Endothelial cell (in vitro differentiated cells): Measurements from ENCODE around the gene NRM. TPM values are rescaled to one million over a fixed set of nuclear protein-coding genes. Genes with fewer than 3 reads are reported as not detected.
A peak's percentile ranks its signal among the peaks of the same experiment; 100 is the strongest.

Experiments
- DNase-seq: peaks from one replicate; pipeline ENCODE4 v3.0.0; 2021; ENCODE audit warnings: low spot score
- H3K27ac Mint-ChIP-seq: one replicate; pipeline ENCODE4 v1.8.0; 2021; ENCODE audit warnings: mixed read lengths, inconsistent platforms; ENCODE audit not compliant: unreplicated experiment
- H3K27me3 Mint-ChIP-seq: one replicate; pipeline ENCODE4 v1.8.0; 2021; ENCODE audit warnings: mild to moderate bottlenecking, moderate library complexity, mixed read lengths, inconsistent platforms; ENCODE audit not compliant: unreplicated experiment
- H3K36me3 Mint-ChIP-seq: one replicate; pipeline ENCODE4 v1.8.0; 2021; ENCODE audit warnings: mild to moderate bottlenecking, low read depth, mixed read lengths, inconsistent platforms; ENCODE audit not compliant: unreplicated experiment
- H3K4me1 Mint-ChIP-seq: one replicate; pipeline ENCODE4 v1.8.0; 2021; ENCODE audit warnings: mild to moderate bottlenecking, mixed read lengths, inconsistent platforms; ENCODE audit not compliant: unreplicated experiment
- H3K4me3 Mint-ChIP-seq: one replicate; pipeline ENCODE4 v1.8.0; 2021; ENCODE audit warnings: mild to moderate bottlenecking, mixed read lengths, inconsistent platforms; ENCODE audit not compliant: unreplicated experiment
- H3K9me3 Mint-ChIP-seq: one replicate; pipeline ENCODE4 v1.8.0; 2021; ENCODE audit warnings: mixed read lengths, inconsistent platforms; ENCODE audit not compliant: unreplicated experiment
- CTCF ChIP-seq: fragments of 200-600 bp; sonication (generic); IDR thresholded peaks from one replicate; pipeline ENCODE4 v1.5.0; 2021; ENCODE audit warnings: antibody characterized with exemption; ENCODE audit not compliant: unreplicated experiment
- total RNA-seq: library from RNA; stranded (reverse); fragmentation: NEBNext Ultra II Directional; extraction: Animal tissue kit (Norgen Biotek cat#: 25700); gene quantifications from one replicate; pipeline ENCODE4 v1.2.1, GENCODE V29; 2021; ENCODE audit not compliant: unreplicated experiment

The NRM gene
- total RNA-seq, 1 donor from 2014 or later, result 26.0 TPM

DNA sequence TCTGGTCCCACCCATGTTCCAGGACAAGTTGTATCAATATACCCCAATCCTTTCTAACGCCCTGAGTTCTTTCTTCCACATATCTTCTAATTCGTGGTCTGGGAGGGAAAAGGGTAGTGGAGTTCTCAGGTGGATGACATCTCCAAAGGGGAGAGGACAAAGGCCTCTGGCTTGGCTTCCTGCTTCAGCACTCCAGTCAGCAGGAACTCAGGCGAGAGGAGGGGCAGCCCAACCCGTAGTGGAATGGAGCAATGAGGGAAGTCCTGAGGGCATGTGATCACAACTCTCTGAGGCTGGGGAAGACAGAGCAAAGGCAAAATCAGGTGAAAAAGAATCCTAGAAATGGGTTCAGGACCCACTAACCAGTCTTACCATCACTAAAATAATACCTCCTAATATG is 9.6 kb upstream of the NRM start:
- Mint-ChIP-seq H3K4me1 (peaks cover 5% of the 10 kb centered on the region), H3K4me3 (no peak overlapping the region), H3K9me3 (no peaks in the 10 kb centered on the region), H3K27ac (peak overlapping the region; percentile 96), H3K27me3 (peaks cover 5% of the 10 kb centered on the region), H3K36me3 (peaks cover 30% of the 10 kb centered on the region)
- no peak for TF ChIP-seq CTCF
- peak; percentile 58 for DNase-seq

DNA sequence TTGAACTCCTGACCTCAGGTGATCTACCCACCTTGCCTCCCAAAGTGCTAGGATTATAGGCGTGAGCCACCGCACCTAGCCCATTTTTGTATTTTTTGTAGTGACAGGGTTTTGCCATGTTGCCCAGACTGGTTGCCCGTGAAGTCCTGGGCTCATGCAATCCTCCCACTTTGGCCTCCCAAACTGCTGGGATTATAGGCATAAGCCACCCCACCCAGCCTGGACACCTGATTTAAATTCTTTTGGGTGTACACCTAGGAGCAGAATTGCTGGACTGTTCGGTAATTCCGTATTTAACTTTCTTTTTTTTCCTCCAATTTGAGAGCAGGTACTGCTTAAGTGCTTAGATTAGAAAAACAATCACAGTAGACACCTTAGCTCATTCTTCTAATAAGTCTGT is 5.6 kb upstream of the NRM start:
- no peak overlapping the region for H3K4me3 Mint-ChIP-seq

GRCh38 chr6:30691208-30691847 is 544 bp upstream of the NRM start:
- TF ChIP-seq CTCF, result no peak
- Mint-ChIP-seq H3K4me3 (peak overlapping the region; percentile 93), H3K9me3 (no peaks in the 10 kb centered on the region), H3K4me1 (peaks cover 31% of the 10 kb centered on the region), H3K27ac (peak overlapping the region; percentile 76), H3K36me3 (peaks cover 5% of the 10 kb centered on the region), H3K27me3 (peaks cover 7% of the 10 kb centered on the region)
- no peak for DNase-seq

More for the DNA sequence above, 5.6 kb upstream of the NRM start:
- no peak for DNase-seq
- H3K9me3 Mint-ChIP-seq, result no peaks in the 10 kb centered on the region
- H3K27ac Mint-ChIP-seq, result peak overlapping the region; percentile 57
- no peak for TF ChIP-seq CTCF
- H3K36me3 Mint-ChIP-seq, result no peaks in the 10 kb centered on the region
- H3K4me1 Mint-ChIP-seq, result peaks cover 8% of the 10 kb centered on the region
- H3K27me3 Mint-ChIP-seq, result peaks cover 1% of the 10 kb centered on the region

DNA sequence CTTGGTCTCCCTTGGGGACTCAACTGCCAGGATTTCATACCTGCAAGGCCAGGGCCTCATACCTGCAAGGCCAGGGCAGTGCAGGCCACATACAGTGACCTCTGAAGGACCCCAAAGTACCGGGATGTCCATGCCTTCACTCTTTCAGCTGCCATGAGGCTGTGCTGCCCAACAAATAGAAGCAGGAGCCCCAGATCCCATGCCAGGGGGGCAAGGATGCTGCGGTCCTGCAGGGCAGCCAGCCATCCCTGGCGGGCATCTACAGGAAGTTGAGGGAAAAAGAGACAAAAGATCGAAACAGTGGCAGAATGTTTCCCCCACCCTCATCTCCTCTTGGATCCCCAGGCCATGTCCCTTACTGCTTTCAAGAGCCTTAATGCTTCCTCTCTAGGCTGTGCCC is 799 bp downstream of the NRM start:
- no peak for TF ChIP-seq CTCF
- Mint-ChIP-seq H3K4me1 (peaks cover 42% of the 10 kb centered on the region), H3K4me3 (peak overlapping the region; percentile 94), H3K9me3 (no peaks in the 10 kb centered on the region), H3K27ac (peak overlapping the region; percentile 87), H3K27me3 (peaks cover 17% of the 10 kb centered on the region), H3K36me3 (peaks cover 17% of the 10 kb centered on the region)
- DNase-seq, result no peak

DNA sequence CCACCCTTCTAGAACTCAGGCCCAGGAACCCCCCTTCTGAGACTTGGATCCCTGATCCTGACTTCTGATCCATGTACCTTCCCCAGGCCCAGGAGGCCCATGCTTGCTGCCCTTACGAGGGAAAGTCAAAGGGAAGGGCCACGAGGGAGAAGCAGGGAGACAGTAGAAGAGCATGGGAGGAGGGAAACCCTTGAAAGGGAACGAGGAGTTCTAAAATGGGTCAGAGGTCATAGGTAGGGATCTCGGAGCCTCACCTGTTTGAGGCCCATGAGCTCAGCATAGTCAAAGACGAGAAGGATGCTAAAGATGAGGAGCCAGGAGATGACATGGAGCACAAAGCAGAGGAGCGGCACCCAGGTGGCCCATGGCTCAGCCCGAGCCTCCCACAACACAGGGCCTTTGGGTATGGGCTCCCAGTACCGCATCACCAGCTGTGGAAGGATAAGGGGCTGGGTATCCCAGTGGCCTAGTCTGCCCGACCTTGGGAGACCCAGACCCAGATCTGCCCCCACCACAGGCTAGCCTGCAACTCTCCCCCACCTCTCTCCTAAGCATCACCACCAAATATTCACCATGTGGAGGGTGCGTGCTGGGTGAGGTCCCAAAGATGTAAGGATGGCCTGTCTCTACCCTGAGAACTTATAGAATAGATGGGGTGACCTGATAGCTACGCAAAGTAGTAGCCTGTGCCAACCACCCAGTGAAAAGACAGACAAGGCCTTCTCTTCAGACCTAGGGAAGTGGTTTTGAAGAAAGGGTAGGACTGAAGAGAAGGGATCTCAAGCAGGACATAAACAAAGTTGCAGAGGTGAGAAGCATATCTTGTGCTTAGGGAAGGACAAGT is 1.5 kb downstream of the NRM start:
- H3K36me3 Mint-ChIP-seq, result peaks cover 20% of the 10 kb centered on the region
- H3K9me3 Mint-ChIP-seq, result no peaks in the 10 kb centered on the region
- H3K4me3 Mint-ChIP-seq, result peak overlapping the region; percentile 94
- H3K4me1 Mint-ChIP-seq, result peaks cover 45% of the 10 kb centered on the region
- peaks cover 20% of the 10 kb centered on the region for H3K27me3 Mint-ChIP-seq
- no peak for TF ChIP-seq CTCF
- H3K27ac Mint-ChIP-seq, result peak overlapping the region; percentile 68
- DNase-seq, result no peak
